ENCODE data around the gene AS3MT.
"Not testable (repeated sequence)": the region's sequence is repeated elsewhere in the genome, so short reads cannot be mapped to it uniquely, and the experiment has no call there.

The AS3MT gene

DNA sequence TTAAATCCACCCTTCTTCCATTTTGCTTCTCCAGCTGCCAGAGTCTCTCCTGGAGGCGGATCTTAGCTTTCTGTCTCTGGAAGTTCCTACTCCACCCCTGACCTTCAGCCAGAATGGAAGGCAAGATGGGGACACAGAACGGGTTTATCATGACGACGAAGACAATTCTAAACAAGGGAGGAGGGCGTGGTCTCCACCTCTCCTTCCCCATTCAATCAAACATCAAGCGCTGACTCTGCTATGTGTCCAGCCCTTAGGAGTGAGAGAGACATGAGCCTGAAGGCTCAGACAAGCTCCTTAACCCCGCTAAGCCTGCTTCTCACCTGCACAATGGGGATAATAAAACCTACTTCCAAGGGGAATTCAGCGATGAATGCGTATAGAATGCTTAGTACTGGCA lies 35.1 kb upstream of the AS3MT start:
- H4K20me1 ChIP-seq (ENCODE audit: low read depth, low read length) = no peaks in the 10 kb centered on the region
- H3F3A ChIP-seq (ENCODE audit: insufficient read depth) = no peaks in the 10 kb centered on the region
- no peaks in the 10 kb centered on the region for H3K9me2 ChIP-seq (replicated peaks; ENCODE audit: insufficient read depth, low read length)
- H3K79me2 ChIP-seq (ENCODE audit: insufficient read depth, low read length) = no peaks in the 10 kb centered on the region
- H2AFZ ChIP-seq (ENCODE audit: low read depth, low read length, severe bottlenecking) = no peak overlapping the region
- no peaks in the 10 kb centered on the region for H3K27me3 ChIP-seq (ENCODE audit: low read length)
- no peak overlapping the region for H3K9ac ChIP-seq (ENCODE audit: low read length)
- H3K27ac ChIP-seq (ENCODE audit: low read depth, low read length) = no peak overlapping the region
- no peak overlapping the region for H3K4me3 ChIP-seq (ENCODE audit: insufficient read depth, low read length, poor library complexity, severe bottlenecking)
- no peaks in the 10 kb centered on the region for H3K36me3 ChIP-seq (ENCODE audit: low read length)
- TF ChIP-seq EZH2phosphoT487 (conservative IDR thresholded peaks at IDR 0.05; ENCODE audit: low read length) = no peak
- TF ChIP-seq, protein P1, sequence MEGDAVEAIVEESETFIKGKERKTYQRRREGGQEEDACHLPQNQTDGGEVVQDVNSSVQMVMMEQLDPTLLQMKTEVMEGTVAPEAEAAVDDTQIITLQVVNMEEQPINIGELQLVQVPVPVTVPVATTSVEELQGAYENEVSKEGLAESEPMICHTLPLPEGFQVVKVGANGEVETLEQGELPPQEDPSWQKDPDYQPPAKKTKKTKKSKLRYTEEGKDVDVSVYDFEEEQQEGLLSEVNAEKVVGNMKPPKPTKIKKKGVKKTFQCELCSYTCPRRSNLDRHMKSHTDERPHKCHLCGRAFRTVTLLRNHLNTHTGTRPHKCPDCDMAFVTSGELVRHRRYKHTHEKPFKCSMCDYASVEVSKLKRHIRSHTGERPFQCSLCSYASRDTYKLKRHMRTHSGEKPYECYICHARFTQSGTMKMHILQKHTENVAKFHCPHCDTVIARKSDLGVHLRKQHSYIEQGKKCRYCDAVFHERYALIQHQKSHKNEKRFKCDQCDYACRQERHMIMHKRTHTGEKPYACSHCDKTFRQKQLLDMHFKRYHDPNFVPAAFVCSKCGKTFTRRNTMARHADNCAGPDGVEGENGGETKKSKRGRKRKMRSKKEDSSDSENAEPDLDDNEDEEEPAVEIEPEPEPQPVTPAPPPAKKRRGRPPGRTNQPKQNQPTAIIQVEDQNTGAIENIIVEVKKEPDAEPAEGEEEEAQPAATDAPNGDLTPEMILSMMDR (IDR thresholded peaks at IDR 0.05; ENCODE audit: insufficient read depth, low read length, poor library complexity, severe bottlenecking) = no peak
- no peak overlapping the region for H3K4me2 ChIP-seq (ENCODE audit: low read depth, low read length, poor library complexity, severe bottlenecking)
- H3K9me3 ChIP-seq (ENCODE audit: insufficient read depth, low read length) = no peaks in the 10 kb centered on the region

DNA sequence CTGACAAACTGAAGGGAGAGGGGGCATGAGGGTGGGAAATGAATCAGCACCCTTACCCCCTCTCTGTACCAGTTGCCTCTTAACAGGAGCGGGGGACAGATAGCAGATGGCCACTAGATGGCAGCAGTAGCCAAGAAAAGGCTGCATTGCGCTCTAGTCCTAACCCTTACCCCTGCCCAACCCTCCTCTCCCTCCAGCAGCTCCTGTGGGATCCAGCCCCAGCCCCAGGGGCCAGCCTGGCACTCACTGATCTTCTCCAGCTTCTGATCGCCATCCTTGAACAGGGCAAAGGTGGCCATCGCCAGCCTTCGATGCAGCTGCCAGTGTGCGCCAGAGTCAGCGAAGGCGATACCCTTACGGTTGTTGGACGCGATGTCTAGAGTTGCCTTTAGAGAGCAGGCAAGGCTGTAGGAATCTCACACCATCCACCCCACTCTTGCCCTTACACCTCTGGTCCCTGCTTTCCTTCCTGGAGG lies 34.2 kb upstream of the AS3MT start:
- H3K36me3 ChIP-seq (ENCODE audit: low read length) = no peaks in the 10 kb centered on the region
- TF ChIP-seq, protein P1 (IDR thresholded peaks at IDR 0.05; ENCODE audit: insufficient read depth, low read length, poor library complexity, severe bottlenecking) = peak; percentile 65
- TF ChIP-seq EZH2phosphoT487 (conservative IDR thresholded peaks at IDR 0.05; ENCODE audit: low read length) = no peak
- no peak overlapping the region for H3K9ac ChIP-seq (ENCODE audit: low read length)
- no peaks in the 10 kb centered on the region for H3F3A ChIP-seq (ENCODE audit: insufficient read depth)
- H3K27ac ChIP-seq (ENCODE audit: low read depth, low read length) = no peak overlapping the region
- no peak overlapping the region for H3K4me2 ChIP-seq (ENCODE audit: low read depth, low read length, poor library complexity, severe bottlenecking)
- no peaks in the 10 kb centered on the region for H3K9me3 ChIP-seq (ENCODE audit: insufficient read depth, low read length)
- no peaks in the 10 kb centered on the region for H3K9me2 ChIP-seq (replicated peaks; ENCODE audit: insufficient read depth, low read length)
- no peak overlapping the region for H3K4me3 ChIP-seq (ENCODE audit: insufficient read depth, low read length, poor library complexity, severe bottlenecking)
- no peaks in the 10 kb centered on the region for H3K79me2 ChIP-seq (ENCODE audit: insufficient read depth, low read length)
- H2AFZ ChIP-seq (ENCODE audit: low read depth, low read length, severe bottlenecking) = no peak overlapping the region
- no peaks in the 10 kb centered on the region for H4K20me1 ChIP-seq (ENCODE audit: low read depth, low read length)
- H3K27me3 ChIP-seq (ENCODE audit: low read length) = no peaks in the 10 kb centered on the region

- H3K4me3 ChIP-seq (ENCODE audit: insufficient read depth, low read length, poor library complexity, severe bottlenecking) = no peak within 1 kb of the TSS
- H2AFZ ChIP-seq (ENCODE audit: low read depth, low read length, severe bottlenecking) = no peak within 1 kb of the TSS
- H3K36me3 ChIP-seq (ENCODE audit: low read length) = no peaks in the 10 kb centered on the region
- no peaks in the 10 kb centered on the region for H3F3A ChIP-seq (ENCODE audit: insufficient read depth)
- no peaks in the 10 kb centered on the region for H3K9me3 ChIP-seq (ENCODE audit: insufficient read depth, low read length)
- H3K27me3 ChIP-seq (ENCODE audit: low read length) = no peaks in the 10 kb centered on the region
- H3K79me2 ChIP-seq (ENCODE audit: insufficient read depth, low read length) = no peaks in the 10 kb centered on the region
- no peak within 1 kb of the TSS for H3K9ac ChIP-seq (ENCODE audit: low read length)
- H4K20me1 ChIP-seq (ENCODE audit: low read depth, low read length) = no peaks in the 10 kb centered on the region
- TF ChIP-seq, protein P1 (IDR thresholded peaks at IDR 0.05; ENCODE audit: insufficient read depth, low read length, poor library complexity, severe bottlenecking) = no peak
- TF ChIP-seq EZH2phosphoT487 (conservative IDR thresholded peaks at IDR 0.05; ENCODE audit: low read length) = no peak
- no peak within 1 kb of the TSS for H3K4me2 ChIP-seq (ENCODE audit: low read depth, low read length, poor library complexity, severe bottlenecking)
- H3K9me2 ChIP-seq (replicated peaks; ENCODE audit: insufficient read depth, low read length) = no peaks in the 10 kb centered on the region
- no peak within 1 kb of the TSS for H3K27ac ChIP-seq (ENCODE audit: low read depth, low read length)
Measured at GRCh38 chr10:102837230-102837721, 32.0 kb upstream of the AS3MT start, which contains the start of gene CYP17A1. TSS of gene CYP17A1 (minus strand) at chr10:102837413. CDS start at chr10:102837361, 52 bp downstream.

- not testable (repeated sequence) for H3K9me2 ChIP-seq (replicated peaks; ENCODE audit: insufficient read depth, low read length); H3K9me3 ChIP-seq (ENCODE audit: insufficient read depth, low read length); H3F3A ChIP-seq (ENCODE audit: insufficient read depth); H3K9ac ChIP-seq (ENCODE audit: low read length); H2AFZ ChIP-seq (ENCODE audit: low read depth, low read length, severe bottlenecking); H3K27ac ChIP-seq (ENCODE audit: low read depth, low read length); H3K79me2 ChIP-seq (ENCODE audit: insufficient read depth, low read length); H4K20me1 ChIP-seq (ENCODE audit: low read depth, low read length); H3K36me3 ChIP-seq (ENCODE audit: low read length); H3K4me2 ChIP-seq (ENCODE audit: low read depth, low read length, poor library complexity, severe bottlenecking); H3K27me3 ChIP-seq (ENCODE audit: low read length); H3K4me3 ChIP-seq (ENCODE audit: insufficient read depth, low read length, poor library complexity, severe bottlenecking)
Measured at GRCh38 chr10:102838276-102838927, 30.9 kb upstream of the AS3MT start.

Data from SU-DHL-6 (cell line).